ENCODE results near the gene ALDH1A1. TPM values are rescaled to one million over a fixed set of nuclear protein-coding genes. Genes with fewer than 3 reads are reported as not detected.

ALDH1A1 gene
- 0.14 and 0.17 TPM in 2 replicates for total RNA-seq (2014; rRNA removed; shearing (Covaris generic))
- polyA plus RNA-seq (2015; cell fraction: cytosol; rRNA removed), result 0.06 TPM in 1 of 2 replicates, not detected in the other
- not detected in 2 replicates for polyA plus RNA-seq (2015; cell fraction: nucleus; rRNA removed)

DNA sequence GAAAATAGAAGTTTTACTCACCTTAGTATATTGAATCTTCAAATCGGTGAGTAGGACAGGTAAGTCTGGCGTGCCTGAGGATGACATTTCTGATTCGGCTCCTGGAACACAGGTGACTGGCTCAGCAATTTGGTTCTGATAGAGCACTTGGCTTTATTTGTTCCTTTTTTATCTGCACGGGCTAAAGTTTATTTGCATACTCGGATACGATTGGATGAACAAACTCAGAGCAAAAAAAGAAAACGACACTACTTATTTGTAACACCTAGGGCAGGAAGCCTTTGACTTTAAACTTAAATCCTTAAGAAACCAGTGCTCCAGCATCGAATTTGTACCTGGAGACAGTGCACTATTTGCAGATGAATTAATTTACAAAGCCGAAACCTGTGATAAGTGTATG lies at the start of gene ALDH1A1:
Gene ALDH1A1, minus strand, starts transcription at position 140 of the 400 bp plus-strand sequence. Its CDS starts 53 bp downstream, at position 87.
- DNase-seq (ENCODE audit: low read depth), result no peak

DNA sequence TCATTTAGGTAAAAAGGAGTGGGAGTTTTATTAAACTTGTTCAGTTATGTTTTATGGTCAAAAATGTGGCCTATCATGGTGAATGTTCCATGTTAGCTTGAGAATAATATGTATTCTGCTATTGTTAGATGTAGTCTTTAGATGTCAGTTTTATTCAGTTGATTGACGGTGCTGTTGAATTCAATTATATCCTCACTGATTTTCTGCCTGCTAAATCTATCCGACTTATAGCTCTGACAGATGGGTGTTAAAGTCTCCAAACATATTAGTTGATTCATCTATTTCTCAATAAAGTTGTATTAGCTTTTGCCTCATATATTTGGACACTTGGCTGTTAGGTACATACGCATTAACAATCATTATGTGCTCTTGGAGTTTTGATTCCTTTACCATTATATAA lies 49.0 kb upstream of the ALDH1A1 start:
- DNase-seq (ENCODE audit: low read depth), result no peak

DNA sequence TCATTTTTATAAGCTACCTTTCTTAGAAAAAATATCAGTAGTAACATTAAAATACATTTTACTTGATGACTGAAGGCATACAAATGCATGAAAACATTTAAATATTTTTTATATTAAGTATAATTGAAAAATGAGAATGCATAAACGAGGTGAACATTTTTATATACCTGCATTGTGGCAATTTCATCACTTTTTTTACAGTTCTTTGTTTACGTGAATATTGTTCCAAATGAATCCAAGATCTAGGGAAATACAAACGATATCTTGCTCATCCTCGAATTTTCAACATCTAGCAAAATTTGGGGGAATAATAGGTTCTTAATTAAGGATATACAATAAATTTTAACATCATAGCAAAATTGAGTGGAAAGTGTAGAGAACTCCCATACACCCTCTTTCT lies 45.5 kb upstream of the ALDH1A1 start:
- no peak for DNase-seq (ENCODE audit: low read depth)

DNA sequence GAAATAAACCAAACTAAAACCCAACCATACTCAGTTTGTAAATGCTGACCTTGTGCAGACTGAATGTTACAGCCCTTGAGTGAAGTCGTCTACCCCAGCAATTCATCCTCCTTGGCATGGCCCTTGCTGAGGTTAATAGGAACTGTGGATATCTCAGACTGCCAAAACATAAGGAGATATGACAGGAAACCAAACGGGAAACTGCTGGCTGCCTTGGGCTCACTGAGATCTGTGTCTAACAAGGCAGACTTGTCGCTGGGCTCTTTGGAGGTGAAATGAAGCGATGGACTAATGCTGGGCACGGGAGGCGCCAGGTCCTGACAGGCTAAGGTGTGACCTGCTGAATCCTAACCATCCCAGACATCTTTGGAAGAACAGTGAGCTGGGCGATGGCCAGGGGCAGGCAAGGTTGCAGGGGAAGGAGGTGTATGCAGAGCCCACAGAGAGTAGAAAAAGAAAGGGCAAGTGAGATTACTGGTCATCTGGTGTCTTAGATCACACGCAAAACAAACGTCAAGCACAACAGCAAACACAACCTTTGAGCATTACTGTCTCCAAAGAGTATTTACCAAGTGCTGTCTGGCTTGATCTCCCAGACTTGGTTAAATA lies 44.6 kb upstream of the ALDH1A1 start:
- no peak for DNase-seq (ENCODE audit: low read depth)

DNA sequence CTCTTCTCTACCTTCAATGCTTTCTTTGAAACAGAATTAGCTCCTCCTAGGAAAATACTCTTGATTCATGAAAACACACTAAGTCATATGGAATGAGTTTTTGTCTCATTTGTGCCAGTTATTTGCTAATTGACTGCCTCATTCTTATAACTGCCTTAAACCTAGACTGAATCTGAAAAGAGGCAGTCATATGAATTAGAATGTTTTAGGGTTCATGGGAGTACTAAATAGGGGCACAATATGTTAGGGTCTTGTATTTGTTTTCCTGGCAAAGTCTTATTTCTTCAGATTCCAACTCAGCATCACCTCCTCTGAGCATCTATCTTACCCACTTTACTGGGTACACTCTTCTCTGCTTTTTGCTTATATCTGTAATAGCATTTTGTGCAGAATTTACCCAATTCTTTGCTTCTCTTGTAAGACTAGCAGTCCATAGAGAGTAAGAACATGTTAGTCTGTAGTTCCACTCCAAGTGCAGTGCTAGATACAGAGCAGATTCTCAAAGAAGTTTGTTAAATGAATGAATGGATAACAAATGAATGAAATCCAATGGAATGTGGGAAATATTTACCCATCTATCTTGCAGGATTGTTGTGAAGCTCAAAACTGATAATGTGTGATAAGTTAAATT lies 43.9 kb upstream of the ALDH1A1 start:
- DNase-seq (ENCODE audit: low read depth), result no peak

DNA sequence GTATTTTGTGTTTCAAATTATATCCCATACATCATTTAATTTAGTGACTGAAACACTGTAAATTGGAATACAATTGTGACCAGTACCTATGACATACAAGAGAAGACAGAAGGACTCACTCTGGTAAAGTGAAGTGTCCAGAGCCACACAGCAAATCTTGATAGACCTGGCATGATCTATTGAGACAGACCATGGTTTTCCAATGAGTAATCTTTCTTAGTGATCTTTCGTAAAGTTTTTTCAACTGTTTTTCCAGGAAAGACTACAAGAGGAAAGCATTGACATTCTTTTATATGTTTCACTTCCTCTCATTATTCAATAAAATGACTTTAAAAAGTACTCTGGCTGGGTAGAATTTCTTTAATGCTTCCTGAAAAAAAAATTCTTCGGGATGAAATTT lies 43.3 kb upstream of the ALDH1A1 start:
- peak; percentile 18 for DNase-seq (ENCODE audit: low read depth)

DNA sequence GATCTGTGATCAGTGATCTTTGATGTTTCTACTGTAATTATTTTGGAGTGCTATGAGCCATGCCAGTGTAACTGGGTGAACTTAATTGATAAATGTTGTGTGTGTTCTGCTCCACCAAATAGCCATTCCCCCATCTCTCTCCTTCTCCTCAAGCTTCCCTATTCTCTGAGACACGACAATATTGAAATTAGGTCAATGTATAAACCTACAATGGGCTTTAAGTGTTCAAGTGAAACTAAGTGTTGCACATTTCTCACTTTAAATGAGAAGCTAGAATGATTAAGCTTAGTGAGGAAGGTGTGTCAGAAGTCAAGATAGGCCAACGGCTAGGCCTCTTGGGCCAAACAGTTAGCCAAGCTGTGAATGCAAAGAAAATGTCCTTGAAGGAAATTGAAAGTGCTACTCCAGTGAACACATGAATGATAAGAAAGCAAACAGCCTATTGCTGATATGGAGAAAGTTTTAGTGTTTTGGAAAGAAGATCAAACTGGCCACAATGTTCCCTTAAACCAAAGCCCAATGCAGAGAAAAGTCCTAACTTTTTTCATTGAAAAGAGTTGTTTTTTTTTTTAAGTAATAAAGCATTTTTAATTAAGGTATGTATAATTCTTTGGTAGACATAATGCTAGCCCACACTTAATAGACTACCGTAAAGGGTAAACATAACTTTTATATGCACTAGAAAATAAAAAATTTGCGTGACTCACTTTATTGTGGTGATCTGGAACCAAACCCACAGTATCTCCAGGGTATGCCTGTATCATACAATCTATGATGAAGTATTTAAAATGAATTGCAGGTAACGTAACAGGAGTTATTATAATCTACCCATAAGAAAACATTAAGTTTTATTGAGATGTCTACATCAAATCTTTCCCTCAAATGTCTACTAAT lies 42.5 kb upstream of the ALDH1A1 start:
- no peak for DNase-seq (ENCODE audit: low read depth)

DNA sequence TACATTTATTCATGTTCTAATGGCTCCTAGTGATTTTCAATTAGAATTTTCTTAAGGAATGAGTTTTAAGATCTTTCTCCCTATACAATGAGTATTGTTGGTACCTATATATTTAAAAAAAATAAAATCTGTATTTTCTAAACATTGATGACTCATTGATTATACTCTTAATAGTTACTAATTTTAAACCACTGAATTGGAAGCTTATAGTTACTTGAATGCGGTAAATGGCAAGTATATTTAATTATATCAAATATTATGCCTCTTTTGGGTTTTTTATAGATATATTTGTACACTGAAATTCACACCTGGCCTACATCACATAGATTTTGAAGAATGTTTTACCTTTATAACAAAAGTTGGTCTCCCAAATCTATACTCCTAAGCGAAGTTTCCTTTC lies 38.9 kb upstream of the ALDH1A1 start:
- no peak for DNase-seq (ENCODE audit: low read depth)

DNA sequence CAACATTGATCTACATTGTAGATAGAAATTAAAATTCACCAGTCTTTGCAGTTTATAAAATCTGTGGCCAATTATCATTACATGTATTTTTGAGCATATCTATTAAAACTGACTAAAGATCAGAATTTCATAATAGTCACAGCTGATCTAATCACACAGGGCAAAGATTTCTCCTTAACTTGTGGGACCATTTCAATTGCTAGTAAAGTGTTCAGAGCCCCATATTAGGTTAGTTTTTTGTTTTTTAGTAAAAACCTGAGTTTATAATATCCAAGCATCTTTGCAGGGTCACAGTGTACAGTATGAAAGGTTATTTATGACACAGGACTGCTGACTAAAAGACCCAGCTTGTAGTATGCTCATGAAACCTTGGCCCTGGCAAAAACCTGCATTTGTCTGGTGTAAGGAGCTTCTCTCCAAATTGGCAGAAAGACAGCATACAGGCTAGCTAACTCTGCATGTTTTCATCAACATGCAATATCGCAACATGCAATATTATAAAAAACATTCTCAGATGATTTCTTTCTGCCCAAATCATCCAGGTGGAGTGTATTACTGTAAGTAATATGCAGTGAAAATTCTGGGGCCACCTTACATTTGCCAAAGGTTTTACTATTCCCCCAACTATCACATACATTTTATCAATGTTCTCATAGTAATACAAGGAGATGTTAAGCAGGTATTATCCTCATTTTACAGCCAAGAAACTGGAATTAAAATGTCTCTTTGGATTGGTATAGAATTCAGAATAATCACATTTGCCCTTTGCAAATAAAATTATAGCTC lies 37.7 kb upstream of the ALDH1A1 start:
- DNase-seq (ENCODE audit: low read depth), result no peak

DNA sequence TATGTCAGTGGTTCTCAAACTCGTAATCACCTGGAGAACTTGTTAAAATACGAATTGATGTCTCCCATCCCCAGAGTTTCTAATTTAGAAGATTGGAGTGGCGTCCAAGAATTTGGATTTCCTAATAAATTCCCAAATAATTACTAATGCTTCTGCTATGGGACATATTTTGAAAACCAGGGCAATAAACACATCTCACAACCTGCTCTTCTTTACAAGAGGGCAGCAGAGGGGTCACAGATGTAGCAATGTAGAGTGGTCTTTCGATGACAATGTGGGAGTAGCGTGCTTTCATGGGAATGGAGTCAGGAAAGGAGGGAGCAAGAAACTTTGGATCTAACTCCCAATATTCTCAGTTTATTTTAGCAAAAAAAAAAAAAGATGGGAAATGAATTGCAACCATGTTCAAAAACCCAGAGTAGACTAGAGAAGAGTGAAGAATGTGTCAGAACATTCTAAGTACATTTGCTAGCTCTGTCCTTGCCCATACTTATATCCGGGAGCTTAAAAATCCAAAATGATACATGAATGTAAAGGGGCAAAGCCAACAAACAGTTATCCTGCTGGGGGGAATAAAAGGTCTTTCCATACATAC lies 33.8 kb upstream of the ALDH1A1 start:
- DNase-seq (ENCODE audit: low read depth), result no peak

DNA sequence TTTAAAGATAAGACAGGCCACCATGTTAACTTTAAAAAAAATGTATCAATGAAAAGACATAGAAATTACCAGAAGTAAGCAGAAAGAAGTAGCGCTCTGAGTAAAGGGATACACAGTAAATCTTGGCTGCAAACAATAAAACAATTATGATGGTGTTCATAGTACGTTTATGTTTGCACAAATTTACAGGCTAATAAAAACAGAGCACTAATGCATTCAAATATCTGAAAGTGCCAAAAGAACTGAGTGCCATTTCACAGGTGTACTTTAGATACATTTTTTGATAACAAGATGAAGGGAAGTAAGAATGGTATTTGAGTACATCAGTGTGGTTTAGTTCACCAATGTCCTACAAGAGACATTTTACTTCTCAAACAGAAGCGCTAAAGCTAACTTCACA lies 32.9 kb upstream of the ALDH1A1 start:
- no peak for DNase-seq (ENCODE audit: low read depth)

DNA sequence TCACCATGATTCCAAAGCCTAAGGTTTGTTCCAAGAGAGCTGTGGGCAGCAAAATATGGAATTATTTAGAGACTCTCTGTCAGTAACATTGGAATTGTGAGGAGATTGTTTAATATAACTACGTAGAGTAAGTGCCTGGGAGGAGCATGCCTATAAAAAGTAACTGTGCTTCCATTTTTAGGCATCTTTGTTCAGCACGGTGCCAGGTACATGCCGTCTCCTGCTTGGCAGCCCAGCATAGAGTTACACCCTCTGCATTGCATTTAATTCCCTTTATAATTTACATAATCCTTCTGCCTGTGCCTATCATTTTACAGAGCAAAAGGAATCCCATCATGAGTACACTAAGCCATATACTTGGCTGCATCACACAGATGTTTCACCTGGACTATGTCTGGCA lies 32.1 kb upstream of the ALDH1A1 start:
- DNase-seq (ENCODE audit: low read depth), result no peak

DNA sequence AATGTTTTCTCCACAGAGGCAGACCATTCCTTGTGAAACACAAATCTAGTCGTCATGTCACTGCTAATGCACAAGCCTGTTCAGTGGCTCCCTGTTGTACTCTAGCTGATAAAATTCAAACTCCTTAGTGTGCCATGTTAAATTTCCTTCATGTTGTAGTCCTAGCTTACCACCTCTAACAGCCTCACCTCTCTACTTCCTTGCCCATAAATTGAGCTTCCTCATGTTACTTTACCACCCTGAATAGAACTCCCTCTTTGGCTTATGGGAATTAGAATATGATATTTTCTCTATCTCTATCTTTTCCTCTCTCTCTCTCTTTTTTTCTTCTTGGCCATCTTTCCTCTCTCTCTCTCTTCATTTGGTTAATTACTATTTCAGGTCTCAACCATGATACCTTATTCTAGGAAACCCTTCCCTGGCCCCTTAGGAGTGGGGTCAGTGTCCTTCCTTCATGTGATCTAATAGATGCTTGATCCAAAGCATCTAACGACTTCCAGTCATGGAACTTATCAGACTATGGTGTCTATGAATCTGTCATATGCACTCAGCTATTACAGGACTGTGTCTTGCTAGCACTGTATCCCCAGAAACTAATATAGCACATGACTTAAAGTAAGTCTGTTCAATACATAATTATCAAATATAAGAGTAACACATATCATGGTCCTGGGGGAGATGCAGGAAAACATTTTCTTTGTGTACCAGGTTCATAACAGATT lies 31.5 kb upstream of the ALDH1A1 start:
- DNase-seq (ENCODE audit: low read depth), result no peak

DNA sequence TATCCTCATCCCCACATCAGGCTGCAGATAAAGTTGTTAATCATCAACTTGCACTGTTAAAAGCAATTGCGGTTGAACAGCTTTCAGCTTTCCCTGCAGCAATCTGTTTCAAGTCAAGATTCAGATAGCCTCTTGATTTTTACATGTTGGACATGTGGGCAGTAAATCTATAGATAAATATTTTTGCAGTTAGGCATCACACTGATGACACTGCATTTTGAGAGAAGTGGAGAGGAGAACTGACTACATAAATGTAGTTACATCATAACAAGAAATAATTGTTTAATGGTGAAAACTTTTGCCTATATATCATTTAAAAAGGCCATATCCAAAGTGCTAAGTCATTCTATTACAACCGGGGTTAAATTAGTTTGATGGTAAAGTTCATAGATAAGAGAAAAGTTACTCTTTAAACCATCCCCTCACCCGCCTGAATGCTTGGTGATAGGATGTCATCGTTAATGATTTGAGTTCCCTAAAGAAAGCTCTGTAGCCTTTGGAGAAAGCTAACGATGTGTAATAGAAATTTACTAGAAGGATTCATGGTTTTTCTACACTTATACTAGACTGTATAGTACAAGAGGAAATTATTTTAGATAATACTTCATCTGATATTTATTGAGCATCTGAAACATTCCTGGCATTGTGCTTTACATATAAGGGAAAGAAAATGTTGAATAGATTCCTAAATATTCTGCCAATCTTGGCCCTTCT lies 30.8 kb upstream of the ALDH1A1 start:
- DNase-seq (ENCODE audit: low read depth), result no peak

DNA sequence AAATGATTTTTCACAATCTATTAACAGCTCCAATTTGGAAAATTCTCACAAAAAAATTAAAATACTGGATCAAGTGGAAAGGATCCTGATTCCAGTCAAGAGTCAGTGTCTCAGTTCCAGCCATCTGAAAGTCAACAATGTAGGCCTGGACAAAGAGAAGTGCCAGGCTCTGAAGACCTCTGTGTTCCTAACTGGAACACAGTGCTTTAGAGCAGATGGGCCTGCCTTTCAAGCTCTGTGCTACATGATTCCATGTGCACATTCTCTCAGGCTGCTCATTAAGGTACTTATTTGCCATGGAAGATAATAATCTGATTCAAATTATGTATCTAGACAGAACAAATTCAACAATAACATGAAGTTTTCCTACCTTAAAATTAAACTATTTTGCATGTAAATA lies 30.2 kb upstream of the ALDH1A1 start:
- no peak for DNase-seq (ENCODE audit: low read depth)

DNA sequence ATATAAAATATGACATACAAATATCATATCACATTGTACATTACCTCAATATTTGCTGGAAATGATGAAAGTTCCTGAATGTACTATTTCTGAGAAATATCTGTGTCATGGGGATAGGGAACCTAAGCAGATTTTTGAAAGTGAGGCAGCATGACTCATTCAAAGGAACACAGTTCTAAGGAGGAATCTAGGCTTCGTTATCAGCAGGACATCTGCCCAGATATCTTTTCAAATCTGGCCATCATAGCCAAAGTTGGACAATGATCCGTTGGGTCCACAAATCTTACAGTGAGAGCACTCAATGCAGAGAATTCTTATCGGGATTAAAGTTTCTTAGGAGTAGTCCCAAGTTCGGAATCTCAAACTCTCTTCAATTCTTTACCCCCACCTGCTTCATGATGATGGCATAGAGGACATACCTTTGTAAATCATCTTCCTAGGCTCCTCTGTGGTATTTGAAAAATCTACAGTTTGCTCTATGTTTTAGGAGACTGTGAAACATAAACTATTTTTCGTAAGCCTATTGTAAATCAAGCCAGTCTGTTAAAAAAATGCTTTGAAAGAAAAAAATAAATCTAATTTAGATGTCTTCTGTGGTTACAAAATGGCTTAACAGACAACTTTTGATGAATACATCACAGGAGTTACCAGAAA lies 29.4 kb upstream of the ALDH1A1 start:
- peak; percentile 11 for DNase-seq (ENCODE audit: low read depth)

DNA sequence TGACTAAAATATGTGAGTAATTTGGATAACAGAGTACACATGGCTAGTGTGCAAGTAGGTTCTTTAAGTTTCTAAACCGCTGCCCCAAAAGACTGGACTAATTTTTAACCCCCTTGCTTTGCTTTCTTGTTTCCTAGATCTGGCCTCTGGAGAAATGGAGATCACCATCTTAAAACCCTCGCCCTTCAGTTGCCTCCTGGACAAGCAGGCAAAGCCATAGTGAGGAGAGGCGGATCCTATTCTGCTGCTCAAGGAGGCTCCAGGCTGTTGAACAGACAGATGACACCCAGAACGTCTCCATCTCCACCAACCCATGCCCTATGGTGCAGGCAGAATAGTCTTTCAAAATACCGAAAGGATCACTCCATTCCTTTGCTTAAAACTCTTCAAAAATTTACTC lies 28.6 kb upstream of the ALDH1A1 start:
- no peak for DNase-seq (ENCODE audit: low read depth)

DNA sequence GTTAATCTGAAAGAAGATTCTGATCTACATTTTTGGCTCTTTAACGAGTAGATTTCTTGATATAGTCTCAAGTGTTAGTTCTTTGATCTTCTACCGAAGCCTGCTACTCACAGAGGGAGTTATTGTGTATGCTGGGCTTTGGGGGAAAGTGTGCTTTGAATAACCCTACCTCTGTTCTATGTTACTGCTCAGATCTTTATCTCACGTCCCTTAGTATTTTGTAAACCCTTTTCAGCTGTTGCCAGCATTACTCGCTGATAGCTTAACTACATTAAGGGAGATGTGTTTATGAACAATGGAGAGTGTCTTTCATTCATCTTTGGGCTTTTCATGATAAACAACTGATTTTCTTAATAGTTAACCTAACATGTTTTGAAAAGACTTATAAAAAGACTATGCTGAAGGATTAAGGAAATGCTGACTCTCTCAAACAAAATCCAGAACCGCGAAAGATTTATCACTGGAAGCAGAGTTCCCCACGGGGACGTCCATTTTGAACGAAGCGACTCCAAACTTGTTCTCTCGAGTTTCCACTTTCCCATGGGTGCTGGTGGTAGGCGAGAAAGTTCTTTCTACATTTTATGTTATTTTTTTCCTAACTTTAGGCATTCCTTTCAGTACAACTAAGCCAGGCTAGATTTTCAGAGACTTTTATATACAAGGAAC lies 27.9 kb upstream of the ALDH1A1 start:
- no peak for DNase-seq (ENCODE audit: low read depth)

DNA sequence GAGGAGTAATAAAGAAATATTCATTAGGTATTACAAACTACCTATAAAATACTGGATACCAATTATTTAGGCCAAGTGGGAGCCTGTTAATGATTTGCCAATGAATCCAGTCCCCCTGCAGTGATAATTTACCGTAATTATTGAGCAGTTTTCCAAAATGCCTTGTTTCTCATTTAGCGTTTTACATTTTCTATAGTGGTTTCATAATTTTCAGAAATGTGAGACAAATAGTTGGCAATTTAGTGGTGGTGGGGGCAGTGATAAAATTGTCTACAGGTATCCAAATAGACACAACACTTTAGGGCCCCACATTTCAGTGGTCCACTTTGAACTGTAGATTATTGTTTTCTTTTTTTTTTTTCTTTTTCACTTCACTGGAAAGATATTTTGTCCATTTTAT lies 27.3 kb upstream of the ALDH1A1 start:
- DNase-seq (ENCODE audit: low read depth), result no peak

Data from HT1080 (cell line).